GM19239 (cell line): ENCODE measurements around the gene IMPACT.
A peak's percentile ranks its signal among the peaks of the same experiment; 100 is the strongest.

Experiments
- DNase-seq: peaks from one replicate; pipeline ENCODE4 v3.0.0; 2011; ENCODE audit warnings: low spot score; ENCODE audit not compliant: insufficient read length
- FAIRE-seq: peaks from 2 replicates; lab custom pipeline; 2011; peaks lifted over from hg19 to GRCh38; lab: Jason Lieb, UNC

IMPACT gene, protein sequence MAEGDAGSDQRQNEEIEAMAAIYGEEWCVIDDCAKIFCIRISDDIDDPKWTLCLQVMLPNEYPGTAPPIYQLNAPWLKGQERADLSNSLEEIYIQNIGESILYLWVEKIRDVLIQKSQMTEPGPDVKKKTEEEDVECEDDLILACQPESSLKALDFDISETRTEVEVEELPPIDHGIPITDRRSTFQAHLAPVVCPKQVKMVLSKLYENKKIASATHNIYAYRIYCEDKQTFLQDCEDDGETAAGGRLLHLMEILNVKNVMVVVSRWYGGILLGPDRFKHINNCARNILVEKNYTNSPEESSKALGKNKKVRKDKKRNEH

DNA sequence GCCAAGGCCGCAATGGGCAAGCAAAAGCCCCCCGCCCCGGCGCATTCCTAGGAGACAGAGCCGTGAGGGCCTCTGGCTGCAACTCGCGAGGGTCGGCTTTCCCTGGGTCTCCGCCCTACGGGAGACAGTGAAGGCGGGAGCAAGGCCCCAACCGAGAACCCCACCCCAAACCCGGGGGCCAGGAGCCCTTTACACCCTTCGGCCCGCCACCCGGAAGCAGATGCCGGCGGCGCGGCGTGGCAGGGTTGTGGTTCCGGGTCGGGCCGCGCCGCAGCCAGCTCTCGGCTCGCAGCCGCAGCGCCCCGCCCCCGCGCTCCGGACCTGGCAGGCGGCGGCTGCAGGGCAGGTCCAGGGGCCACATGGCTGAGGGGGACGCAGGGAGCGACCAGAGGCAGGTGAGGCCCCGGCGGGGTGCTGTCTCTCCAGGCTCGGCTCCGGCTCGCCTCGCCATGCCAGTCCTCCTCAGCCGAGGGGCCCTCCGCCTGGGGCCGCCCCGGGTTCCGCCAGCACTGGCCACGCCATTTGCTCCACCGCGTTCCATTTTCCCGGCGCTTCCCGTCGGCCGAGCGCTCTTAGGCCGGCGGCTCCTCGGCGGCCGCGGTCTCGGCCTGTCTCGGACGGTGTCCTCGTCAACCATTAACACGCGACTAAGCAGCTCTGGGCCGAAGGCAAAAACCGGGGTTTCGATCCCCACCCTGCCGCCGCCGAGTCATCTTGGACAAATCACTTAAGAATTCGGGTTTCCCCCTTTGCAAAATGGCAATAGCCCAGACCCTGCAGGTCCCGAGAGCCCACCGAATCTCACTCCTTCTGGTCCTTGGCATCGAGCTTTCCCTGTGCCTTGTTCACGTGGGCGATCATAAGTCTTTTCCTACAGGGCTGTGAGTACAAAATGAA lies at the start of gene IMPACT:
Gene IMPACT (plus strand): TSS at position 273 of the 897 bp plus-strand sequence. CDS start 87 bp downstream, at position 360.
- peak; percentile 56 for FAIRE-seq
- peak; percentile 75 for DNase-seq

DNA sequence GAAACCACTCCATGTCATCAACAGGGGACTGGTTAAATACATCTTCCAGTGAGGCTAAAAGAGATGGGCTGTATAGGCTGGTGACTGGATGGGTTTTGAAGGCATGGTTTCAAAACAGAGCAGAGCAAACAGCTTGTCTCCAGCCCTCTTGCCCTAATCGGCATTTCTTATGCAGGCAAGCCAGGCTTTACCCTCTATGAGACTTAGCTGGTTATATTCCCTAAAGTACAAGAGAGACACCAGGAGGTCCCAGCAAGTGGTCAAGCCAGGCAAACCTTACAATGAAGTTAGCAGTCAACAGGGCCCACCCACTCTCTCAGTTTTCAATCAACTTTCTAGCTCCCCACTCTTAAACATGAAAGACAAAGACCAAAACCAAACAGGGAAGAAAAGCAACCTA lies 47.9 kb upstream of the IMPACT start:
- DNase-seq: no peak

DNA sequence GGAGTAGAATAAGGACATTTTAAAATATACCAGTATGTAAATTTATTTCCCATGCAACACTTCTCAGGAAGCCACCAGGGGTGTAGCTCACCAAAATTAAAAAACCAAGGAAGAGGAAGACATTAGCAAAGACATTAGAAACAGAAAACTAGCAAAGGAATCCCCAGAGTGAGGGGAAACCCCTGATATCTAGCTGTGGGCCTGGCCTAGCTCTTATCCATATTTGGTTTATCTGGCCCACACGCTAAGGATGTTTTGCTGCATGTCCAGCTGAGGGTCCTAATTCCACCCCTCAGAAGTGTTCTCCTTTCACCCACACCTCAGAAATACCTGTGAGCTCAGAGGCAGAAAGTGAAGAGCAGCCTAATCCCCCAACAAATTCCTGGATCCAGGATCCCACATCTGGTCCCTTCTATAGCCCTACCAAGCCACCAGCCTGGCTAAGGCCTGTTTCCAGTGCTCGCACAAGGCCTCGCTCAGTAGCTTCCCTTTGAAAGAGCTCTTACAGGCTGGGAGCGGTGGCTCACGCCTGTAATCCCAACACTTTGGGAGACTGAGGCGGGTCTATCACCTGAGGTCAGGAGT lies 46.2 kb upstream of the IMPACT start:
- FAIRE-seq (no peak), DNase-seq (no peak)

More for the DNA sequence above, 47.9 kb upstream of the IMPACT start:
- no peak for FAIRE-seq

DNA sequence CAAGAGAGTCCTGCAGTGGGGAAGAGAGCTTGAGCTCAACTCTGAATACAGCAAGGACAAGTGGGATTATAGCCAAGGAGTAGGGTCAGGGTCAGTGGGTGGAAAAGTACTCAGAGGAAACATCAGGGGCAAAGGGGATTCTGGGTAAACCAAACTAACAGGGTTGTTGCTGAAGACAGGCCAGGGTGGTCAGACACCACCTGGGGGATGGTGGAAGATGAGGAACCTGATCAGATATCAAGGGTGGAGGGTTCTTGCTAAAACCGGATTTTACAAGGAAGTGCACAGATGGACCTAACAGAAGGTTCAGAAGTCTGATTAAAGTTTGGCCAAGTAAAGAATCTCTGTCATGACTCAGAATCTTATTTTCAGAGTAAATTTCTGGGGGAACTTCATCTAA lies 45.3 kb upstream of the IMPACT start:
- FAIRE-seq (no peak), DNase-seq (no peak)

DNA sequence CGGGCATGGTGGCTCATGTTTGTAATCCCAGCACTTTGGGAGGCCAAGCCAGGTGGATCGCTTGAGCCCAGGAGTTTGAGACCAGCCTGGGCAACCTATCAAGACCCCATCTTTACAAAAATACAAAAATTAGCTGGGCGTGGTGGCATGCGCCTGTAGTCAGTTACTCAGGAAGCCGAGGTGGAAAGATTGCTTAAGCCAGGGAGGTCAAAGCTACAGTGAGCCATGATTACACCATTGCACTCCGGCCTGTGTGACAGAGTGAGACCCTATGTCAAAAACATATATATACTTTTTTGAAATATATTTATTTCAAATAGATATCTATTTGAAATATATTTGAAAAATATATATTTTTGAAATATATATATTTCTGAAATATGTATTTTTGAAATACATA lies 39.8 kb upstream of the IMPACT start:
- FAIRE-seq (no peak), DNase-seq (no peak)

DNA sequence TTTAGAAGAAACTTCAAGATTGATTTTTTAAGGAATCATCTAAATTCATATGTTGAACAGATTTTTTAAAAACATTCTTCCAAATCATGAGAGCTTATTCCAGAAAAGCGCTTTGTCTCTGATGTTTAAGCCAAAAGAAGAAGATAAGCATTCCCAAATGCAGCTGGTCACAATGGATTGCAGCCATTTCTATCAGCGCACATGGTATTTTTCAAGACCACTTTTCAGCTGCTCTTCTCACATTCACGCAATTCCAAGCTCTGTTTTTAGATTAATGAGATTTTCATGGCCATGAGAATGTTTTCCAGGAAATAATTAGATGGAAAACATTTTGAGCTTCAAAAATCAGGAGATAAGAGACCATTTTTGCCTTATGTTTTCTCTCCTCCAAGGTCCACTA lies 37.5 kb upstream of the IMPACT start:
- DNase-seq (no peak), FAIRE-seq (no peak)

DNA sequence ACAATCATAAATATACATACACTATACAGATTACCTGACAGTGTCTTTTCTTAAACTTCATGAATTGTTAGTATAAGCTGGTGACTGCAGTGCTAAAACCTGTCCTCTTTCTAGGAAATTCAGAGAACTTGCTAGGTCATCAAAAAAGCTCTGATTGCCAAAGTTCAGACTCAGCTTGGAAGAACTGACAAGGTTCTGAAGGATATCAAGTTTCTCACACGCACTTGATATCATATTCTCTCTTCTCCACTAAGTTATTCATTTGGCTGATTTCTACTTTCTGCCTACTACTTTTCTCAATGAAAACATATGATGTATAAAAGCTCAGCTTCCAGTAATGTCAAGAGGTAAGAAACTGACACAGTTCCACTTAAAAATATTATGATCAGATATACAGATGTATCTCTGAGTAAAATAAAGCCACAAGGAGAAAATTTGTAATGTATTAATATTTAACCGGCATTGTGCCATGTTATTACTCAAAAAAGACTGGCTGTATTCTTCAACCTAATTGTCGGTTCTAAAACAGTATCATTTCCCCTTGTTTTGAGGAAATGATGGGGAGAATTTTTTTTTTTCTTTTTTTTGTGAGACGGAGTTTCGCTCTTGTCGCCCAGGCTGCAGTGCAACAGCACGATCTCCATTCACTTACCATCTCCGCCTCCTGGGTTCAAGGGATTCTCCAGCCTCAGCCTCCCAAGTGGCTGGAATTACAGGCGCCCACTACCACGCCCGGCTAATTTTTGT lies 31.2 kb upstream of the IMPACT start:
- no peak for DNase-seq
- FAIRE-seq: no peak

DNA sequence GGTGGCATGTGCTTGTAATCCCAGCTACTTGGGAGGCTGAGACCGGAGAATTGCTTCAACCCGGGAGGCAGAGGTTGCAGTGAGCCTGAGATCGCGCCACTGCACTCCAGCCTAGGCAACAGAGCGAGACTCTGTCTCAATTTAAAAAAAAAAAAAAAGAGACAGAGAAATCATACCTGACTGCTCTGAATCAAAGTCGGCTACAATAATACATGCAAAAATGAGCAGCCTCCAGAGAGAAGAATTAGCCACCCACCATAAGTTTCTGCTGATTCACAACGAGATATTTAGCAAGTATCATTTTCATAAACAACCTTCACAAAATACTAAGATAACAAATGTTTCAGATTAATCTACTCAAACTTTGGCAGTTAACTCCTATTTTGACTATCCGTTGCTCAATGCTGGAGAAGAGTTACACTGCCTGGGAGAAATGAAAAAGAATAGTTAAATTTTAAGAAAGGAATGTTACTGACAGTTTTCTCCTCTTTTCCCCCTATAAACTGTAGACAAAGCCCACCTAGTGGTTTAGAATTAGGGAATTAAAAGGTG lies 30.3 kb upstream of the IMPACT start:
- DNase-seq (no peak), FAIRE-seq (no peak)

DNA sequence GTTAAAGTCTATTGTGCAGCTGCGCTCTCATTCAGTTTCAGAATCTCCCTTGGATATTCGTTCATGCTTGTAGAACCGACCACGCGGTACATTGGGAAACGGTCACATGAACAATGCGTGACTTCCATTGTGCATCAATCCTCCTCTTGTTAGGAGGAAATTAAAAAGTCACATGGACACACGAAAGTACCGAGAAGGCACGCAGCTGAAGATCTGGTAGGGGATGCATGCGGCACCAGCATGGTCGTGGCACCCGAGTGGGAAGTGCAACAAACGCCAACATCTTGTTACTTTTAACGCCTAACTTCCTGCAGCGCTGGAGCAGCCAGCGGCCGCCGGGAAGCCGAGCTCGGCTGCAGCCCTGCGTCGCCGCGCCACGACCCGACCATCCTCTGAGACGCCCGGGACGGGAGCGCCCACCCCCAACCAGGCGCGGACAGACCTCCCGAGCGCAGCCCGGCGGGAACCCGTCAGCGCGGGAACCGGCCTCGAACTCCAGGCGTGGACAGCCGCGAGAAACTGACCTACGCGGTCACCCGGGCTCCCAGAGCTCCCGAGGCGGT lies 29.3 kb upstream of the IMPACT start:
- DNase-seq: no peak
- no peak for FAIRE-seq

DNA sequence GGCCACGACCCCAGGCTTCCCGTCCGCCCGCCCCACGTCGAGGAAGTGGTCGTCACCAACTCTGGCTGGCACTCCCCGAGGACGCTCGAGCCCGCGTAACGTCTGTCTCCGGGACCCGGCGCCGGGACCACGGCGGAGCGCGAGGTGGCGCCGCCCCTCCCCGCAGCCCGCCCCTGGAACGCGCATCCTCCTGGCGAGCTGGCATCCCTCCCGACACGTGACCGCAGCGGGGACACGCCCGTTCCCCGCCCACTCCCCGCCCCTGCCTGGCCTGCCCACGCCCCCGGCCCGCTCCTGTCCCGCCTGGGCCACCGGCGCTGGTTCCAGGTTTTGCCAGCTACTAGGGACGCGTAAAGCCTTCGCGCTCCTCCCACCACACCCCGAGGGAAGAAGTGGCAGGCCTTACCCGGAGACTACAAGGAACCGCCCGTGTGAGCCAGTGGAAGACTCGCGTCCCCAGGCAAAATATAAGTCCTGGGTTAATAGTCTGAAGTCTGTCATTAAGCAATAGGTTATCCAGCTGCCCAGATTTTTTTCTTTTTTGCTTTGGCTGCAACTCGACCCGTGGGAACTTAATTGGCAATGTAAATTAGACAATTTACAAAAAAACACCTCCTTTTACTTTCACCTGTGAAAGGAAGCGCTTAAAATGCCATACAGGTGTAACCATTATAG lies 28.6 kb upstream of the IMPACT start, which contains the start of gene OSBPL1A:
Gene OSBPL1A (minus strand): TSS at position 131 of the 675 bp plus-strand sequence. CDS start 20,291 bp downstream, outside the sequence.
- DNase-seq (peak; percentile 36), FAIRE-seq (no peak)

DNA sequence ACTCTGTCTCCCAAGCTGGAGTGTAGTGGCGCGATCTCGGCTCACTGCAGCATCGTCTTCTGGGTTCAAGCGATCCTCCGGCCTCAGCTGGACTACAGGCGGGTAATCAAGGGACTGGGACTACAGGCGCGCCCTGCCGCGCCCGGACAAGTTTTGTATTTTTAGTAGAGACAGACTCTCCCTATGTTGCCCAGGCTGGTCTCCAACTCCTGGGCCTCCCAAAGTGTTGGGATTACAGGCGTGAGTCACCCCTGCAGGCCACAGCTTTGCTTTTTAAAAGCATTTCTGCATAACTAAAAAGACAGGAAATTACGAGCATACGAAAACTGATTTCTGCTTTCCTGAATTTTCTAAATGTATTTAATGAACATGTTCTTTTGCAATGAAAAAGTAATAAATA lies 27.9 kb upstream of the IMPACT start:
- DNase-seq: no peak
- no peak for FAIRE-seq

DNA sequence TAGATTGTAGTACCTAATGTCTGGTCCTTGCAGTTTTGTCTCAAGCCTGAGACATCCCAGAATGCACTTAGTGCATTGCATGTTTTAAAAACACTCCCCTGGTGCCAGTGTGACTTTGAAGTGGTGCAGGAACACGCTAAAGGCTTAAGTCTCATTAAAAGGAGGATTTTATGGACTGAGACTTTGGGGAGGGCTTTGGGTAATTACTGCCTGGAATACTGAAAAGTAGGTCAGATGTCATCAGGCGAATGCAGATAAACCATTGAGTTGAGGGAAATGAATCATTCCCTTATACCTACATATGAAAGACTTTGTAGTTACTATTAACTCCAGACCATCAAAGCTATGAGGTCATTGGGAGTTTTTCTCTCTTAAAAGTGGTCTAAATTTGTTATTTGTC lies 25.9 kb upstream of the IMPACT start:
- no peak for FAIRE-seq

DNA sequence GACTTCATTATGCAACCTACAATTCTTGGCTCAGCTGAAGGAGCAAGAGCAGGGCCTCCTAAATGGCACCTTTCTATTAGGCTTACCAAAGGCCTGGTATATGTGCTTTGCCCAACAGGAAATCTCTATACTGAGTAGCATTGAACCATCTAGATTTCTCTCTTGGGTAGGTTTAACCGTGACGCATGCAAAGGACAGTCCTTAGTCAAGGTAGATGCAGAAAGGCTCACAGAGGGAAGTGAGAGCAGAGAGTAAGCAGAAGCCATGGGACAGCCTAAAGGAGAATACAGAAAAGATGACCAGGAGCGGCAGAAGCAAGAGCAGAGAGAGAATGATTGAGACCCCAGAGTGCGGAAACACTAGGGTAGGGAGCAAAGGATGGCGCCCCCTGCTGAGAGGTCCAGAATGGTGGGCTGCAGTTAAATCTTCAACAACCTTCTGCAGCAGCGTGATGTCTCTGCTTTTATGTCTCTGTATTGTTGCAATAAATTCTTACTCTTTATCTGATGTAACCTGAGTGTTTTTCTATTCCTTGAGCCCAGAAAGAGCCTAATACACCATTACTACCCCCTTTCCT lies 24.2 kb upstream of the IMPACT start:
- FAIRE-seq (no peak), DNase-seq (no peak)

More for the DNA sequence above, 25.9 kb upstream of the IMPACT start:
- DNase-seq: no peak

DNA sequence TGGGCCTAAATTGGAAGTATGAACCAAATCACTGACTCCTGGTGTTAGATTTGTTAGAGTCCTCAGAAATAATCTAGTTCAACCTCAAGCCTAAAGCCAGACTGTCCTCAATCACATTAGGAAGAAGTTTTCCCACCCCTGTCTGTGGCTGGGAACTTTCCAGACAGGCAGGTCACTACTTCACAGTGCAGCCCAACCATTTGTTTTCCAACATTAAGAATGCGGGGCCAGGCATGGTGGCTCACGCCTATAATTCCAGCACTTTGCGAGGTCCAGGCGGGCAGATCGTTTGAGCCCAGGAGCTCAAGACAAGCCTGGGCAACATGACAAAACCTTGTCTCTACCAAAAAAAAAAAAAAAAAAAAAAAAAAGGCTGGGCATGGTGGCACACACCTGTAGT lies 23.4 kb upstream of the IMPACT start:
- FAIRE-seq: no peak
- no peak for DNase-seq

DNA sequence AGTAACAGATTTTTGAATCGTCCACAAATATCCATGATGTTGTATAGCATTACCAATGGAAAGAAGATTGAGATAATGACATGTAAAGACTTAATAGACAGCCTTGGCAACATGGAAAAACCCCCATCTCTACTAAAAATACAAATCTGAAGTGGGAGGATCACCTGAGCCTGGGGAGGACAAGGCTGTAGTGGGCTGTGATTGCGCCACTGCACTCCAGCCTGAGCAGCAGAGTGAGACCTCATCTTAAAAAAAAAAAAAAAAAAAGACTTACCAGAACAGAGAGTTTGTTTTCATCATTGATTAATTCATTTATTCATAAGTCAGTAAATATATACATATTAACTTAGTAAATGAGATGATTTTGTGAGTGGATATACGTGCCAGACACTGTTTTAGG lies 21.9 kb upstream of the IMPACT start:
- no peak for DNase-seq
- FAIRE-seq: no peak

DNA sequence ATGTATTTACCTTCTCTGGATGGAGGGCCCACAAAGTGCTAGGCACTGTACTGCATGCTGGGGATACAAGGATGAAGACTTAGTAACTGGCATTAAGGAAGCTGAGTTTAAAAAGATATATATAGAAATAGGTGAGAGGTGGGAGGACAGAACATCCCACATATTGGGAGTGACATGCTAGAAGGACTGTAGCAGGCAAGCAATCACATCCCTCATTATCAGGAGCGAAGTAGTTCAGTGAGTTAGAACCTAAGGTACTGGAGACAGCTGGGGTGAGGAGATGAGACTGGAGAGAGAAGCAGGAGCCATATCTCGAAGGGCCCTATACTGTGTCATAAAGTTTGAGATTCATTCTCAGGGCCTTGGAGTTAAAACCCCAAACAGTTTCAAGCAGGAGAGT lies 18.0 kb upstream of the IMPACT start:
- DNase-seq (no peak), FAIRE-seq (no peak)

DNA sequence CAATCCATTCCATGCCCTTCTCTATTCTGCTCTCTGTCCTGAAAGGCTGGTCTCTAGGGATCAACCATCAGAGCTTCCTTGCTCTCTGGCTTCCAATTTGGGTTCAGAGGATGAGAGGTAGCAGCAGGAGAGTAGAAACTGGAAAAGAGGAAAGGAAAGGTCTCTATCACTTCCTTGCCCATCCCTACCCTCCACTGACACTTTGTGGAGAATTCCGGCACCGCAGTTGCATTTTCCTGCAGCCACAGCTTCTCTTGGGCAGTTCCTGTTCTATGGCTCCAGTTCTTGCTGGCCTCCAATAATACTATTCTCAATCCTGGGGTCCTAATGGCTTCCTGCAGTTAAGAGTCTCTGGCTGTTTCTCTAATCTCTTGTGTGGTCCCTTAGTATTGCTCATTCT lies 13.3 kb upstream of the IMPACT start:
- DNase-seq: no peak
- no peak for FAIRE-seq

DNA sequence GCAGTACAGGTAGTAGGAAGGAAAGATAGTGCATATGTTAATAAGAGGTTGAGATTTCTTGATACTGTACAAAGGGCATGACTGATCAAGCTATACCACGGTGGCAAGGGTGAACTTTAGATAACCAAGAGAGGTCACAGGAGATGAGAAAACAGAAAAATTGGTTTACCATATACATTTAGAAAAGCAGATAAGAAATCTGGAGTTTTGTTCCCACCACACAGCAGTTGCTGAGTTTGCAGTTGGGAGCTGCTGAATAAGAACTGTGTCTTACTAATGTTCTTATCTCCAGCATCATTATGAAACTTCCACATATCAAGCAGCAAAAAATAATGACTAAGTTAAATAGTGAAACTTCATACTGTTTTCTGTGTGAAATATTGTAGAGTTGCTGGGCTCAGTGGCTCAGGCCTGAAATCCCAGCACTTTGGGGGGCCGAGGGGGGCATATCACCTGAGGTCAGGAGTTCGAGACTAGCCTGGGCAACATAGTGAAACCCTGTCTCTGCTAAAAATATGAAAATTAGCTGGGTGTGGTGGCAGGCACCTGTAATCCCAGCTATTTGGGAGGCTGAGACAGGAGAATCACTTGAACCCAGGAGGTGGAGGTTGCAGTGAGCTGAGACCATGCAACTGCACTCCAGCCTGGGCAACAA lies 12.0 kb upstream of the IMPACT start:
- DNase-seq (no peak), FAIRE-seq (no peak)
